Frontal cortex (tissue), 4 donors: ENCODE data around the gene RBCK1. TPM values are rescaled to one million over a fixed set of nuclear protein-coding genes. Genes with fewer than 3 reads are reported as not detected.
A peak's percentile ranks its signal among the peaks of the same experiment; 100 is the strongest.

Experiments
- DNase-seq, 2 donors: peaks; one replicate each; pipeline ENCODE4 v3.0.0; 2012; ENCODE audit warnings: low spot score in 2 of 2
- FAIRE-seq: peaks from 2 replicates; lab custom pipeline; 2012; peaks lifted over from hg19 to GRCh38; lab: Jason Lieb, UNC
- total RNA-seq: library from RNA; depleted of rRNA; stranded (reverse); fragments of >200 nt; gene quantifications from one replicate; pipeline ENCODE4 v1.2.3, GENCODE V29; 2014
- donor health status: control.
- donor health status: control.
- donor health status: control.

Gene RBCK1
- total RNA-seq, 1 donor from 2014 or later = 15.1 TPM

- DNase-seq = no peak
- no peak for FAIRE-seq
Measured at GRCh38 chr20:396252-396618, 11.9 kb upstream of the RBCK1 start.

GRCh38 chr20:396619-397431 lies 11.3 kb upstream of the RBCK1 start:
- DNase-seq (no peak), FAIRE-seq (no peak)

- DNase-seq (no peak), FAIRE-seq (no peak)
Measured at GRCh38 chr20:397432-398237, 10.5 kb upstream of the RBCK1 start.

GRCh38 chr20:399182-399707 lies 8.9 kb upstream of the RBCK1 start:
- DNase-seq = no peak
- no peak for FAIRE-seq

- no peak for DNase-seq
- FAIRE-seq = no peak
Measured at GRCh38 chr20:400128-400453, 8.0 kb upstream of the RBCK1 start.

GRCh38 chr20:400454-401275 lies 7.4 kb upstream of the RBCK1 start:
- DNase-seq (peak in 1 of 2 donors; percentile 51), FAIRE-seq (no peak)

GRCh38 chr20:401682-402495 lies 6.2 kb upstream of the RBCK1 start:
- no peak for DNase-seq
- no peak for FAIRE-seq

GRCh38 chr20:402496-402885 lies 5.6 kb upstream of the RBCK1 start:
- DNase-seq = no peak
- FAIRE-seq = no peak

- DNase-seq = no peak
- no peak for FAIRE-seq
Measured at GRCh38 chr20:402898-403581, 5.1 kb upstream of the RBCK1 start.

- no peak for DNase-seq
- FAIRE-seq = no peak
Measured at GRCh38 chr20:403582-403957, 4.5 kb upstream of the RBCK1 start.

- FAIRE-seq = no peak
- DNase-seq = no peak
Measured at GRCh38 chr20:404088-404487, 4.0 kb upstream of the RBCK1 start.

GRCh38 chr20:406200-407132 lies 1.6 kb upstream of the RBCK1 start:
- FAIRE-seq (no peak), DNase-seq (no peak)

GRCh38 chr20:407133-407952 lies 756 bp upstream of the RBCK1 start:
- no peak for FAIRE-seq

GRCh38 chr20:408843-409696 lies 971 bp downstream of the RBCK1 start:
- FAIRE-seq (no peak), DNase-seq (no peak)

More at GRCh38 chr20:407133-407952, 756 bp upstream of the RBCK1 start:
- DNase-seq = peak; percentile 88 to 90

- DNase-seq (no peak), FAIRE-seq (no peak)
Measured at GRCh38 chr20:409697-410559, 1.8 kb downstream of the RBCK1 start.
